CD4-positive, CD25-positive, alpha-beta regulatory T cell (primary cell): ENCODE measurements around the gene RMI1. TPM values are rescaled to one million over a fixed set of nuclear protein-coding genes. Genes with fewer than 3 reads are reported as not detected.

Source experiments
- ATAC-seq, 2 donors: fragments of 150-1000 bp; cut with Tn5 transposase; one replicate each; pipeline ENCODE4 v1.10.0; 2021; ENCODE audit warnings: low read depth in 2 of 2, moderate number of reproducible peaks in 2 of 2, moderate library complexity in 1 of 2
- DNase-seq, 3 donors: peaks; one replicate each; pipeline versions ENCODE4 v3.0.0 to v3.0.0-alpha.2; 2012 to 2022; ENCODE audit warnings: mixed read lengths in 1 of 3
- H3K27ac ChIP-seq: one replicate; pipeline ENCODE4 v1.7.0; 2013; ENCODE audit warnings: mild to moderate bottlenecking, low read length; ENCODE audit not compliant: insufficient read depth, poor library complexity, severe bottlenecking
- H3K27me3 ChIP-seq: one replicate; pipeline ENCODE4 v1.7.0; 2013; ENCODE audit warnings: low read length; ENCODE audit not compliant: control insufficient read depth, insufficient read depth
- H3K36me3 ChIP-seq: one replicate; pipeline ENCODE4 v1.7.0; 2013; ENCODE audit warnings: mild to moderate bottlenecking, low read length, moderate library complexity; ENCODE audit not compliant: control insufficient read depth, insufficient read depth
- H3K4me1 ChIP-seq: 2 replicates; pipeline ENCODE4 v1.7.0; 2013; ENCODE audit warnings: mild to moderate bottlenecking, low read length; ENCODE audit not compliant: insufficient read depth, control insufficient read depth, poor library complexity, severe bottlenecking
- H3K4me3 ChIP-seq: one replicate; pipeline ENCODE4 v1.7.0; 2013; ENCODE audit warnings: low read depth, mild to moderate bottlenecking, low read length, moderate library complexity
- H3K9me3 ChIP-seq, 2 experiments: 1 replicate in 1 of 2; 2 replicates in 1 of 2; pipeline ENCODE4 v1.7.0; 2013; ENCODE audit warnings: low read length in 2 of 2, mild to moderate bottlenecking in 1 of 2, moderate library complexity in 1 of 2; ENCODE audit not compliant: control insufficient read depth in 2 of 2
- H3K27ac Mint-ChIP-seq, 3 donors: one replicate each; pipeline ENCODE4 v1.8.0; 2020 to 2022; ENCODE audit warnings: mild to moderate bottlenecking in 3 of 3, mixed read lengths in 3 of 3, moderate library complexity in 2 of 3
- H3K27me3 Mint-ChIP-seq: one replicate; pipeline ENCODE4 v1.8.0; 2022; ENCODE audit warnings: mild to moderate bottlenecking, mixed read lengths
- H3K36me3 Mint-ChIP-seq: one replicate; pipeline ENCODE4 v1.8.0; 2020; ENCODE audit warnings: mixed read lengths
- H3K4me1 Mint-ChIP-seq, 4 donors: one replicate each; pipeline ENCODE4 v1.8.0; 2020 to 2022; ENCODE audit warnings: mixed read lengths in 4 of 4, mild to moderate bottlenecking in 1 of 4
- H3K4me3 Mint-ChIP-seq, 4 donors: one replicate each; pipeline ENCODE4 v1.8.0; 2020 to 2022; ENCODE audit warnings: mild to moderate bottlenecking in 4 of 4, mixed read lengths in 4 of 4, moderate library complexity in 3 of 4
- H3K9me3 Mint-ChIP-seq, 7 donors: one replicate each; pipeline ENCODE4 v1.8.0; 2020 to 2022; ENCODE audit warnings: mixed read lengths in 7 of 7, mild to moderate bottlenecking in 3 of 7, moderate library complexity in 2 of 7
- polyA plus RNA-seq, 4 donors: library from polyadenylated mRNA; unstranded; fragments of 300-500 nt; fragmentation: Illumina TruSeq; gene quantifications; one replicate each; pipeline ENCODE4 v1.2.3, GENCODE V29; 2021
- total RNA-seq: library from RNA; stranded (reverse); gene quantifications from one replicate; pipeline ENCODE4 v1.2.3, GENCODE V29; 2022

The RMI1 gene
- total and polyA plus RNA-seq, 5 donors from 2014 or later, result 2.8 to 9.8 (median 6.8) TPM

- no peak for ATAC-seq
- Histone ChIP-seq H3K27me3 (no peaks in the 10 kb centered on the region), H3K9me3 (no peaks in the 10 kb centered on the region), H3K36me3 (peaks cover 86% of the 10 kb centered on the region), H3K4me3 (no peak overlapping the region), H3K27ac (no peak overlapping the region), H3K4me1 (peaks cover 8% of the 10 kb centered on the region)
- no peaks in the 10 kb centered on the region for H3K27me3 Mint-ChIP-seq
- H3K4me1 Mint-ChIP-seq, result peaks cover 21 to 47% (median 40%) of the 10 kb centered on the region in 4 donors
- no peaks in the 10 kb centered on the region for H3K9me3 Mint-ChIP-seq
- H3K4me3 Mint-ChIP-seq, result peak overlapping the region in 1 of 4 donors; percentile 12
- DNase-seq, result no peak
- peaks cover 53% of the 10 kb centered on the region for H3K36me3 Mint-ChIP-seq
- peak overlapping the region in 1 of 3 donors; percentile 61 for H3K27ac Mint-ChIP-seq
Measured at GRCh38 chr9:83969602-83970001, 11.0 kb upstream of the RMI1 start.

GRCh38 chr9:83971485-83971884, 9.1 kb upstream of the RMI1 start:
- Histone ChIP-seq H3K27ac (no peak overlapping the region), H3K9me3 (no peaks in the 10 kb centered on the region), H3K36me3 (peaks cover 97% of the 10 kb centered on the region), H3K4me1 (peaks cover 24% of the 10 kb centered on the region), H3K4me3 (no peak overlapping the region), H3K27me3 (no peaks in the 10 kb centered on the region)
- peak overlapping the region in 2 of 4 donors; percentile 53 to 61 for H3K4me3 Mint-ChIP-seq
- peaks cover 0 to 2% (median 0%) of the 10 kb centered on the region in 7 donors for H3K9me3 Mint-ChIP-seq
- peaks cover 70% of the 10 kb centered on the region for H3K36me3 Mint-ChIP-seq
- H3K27me3 Mint-ChIP-seq, result no peaks in the 10 kb centered on the region
- ATAC-seq (no peak), DNase-seq (no peak)
- peak overlapping the region in 1 of 3 donors; percentile 44 for H3K27ac Mint-ChIP-seq
- H3K4me1 Mint-ChIP-seq, result peaks cover 30 to 66% (median 48%) of the 10 kb centered on the region in 4 donors

- DNase-seq, result no peak
Measured at GRCh38 chr9:83972286-83972685, 8.3 kb upstream of the RMI1 start.

GRCh38 chr9:83975300-83975699, 5.3 kb upstream of the RMI1 start:
- peaks cover 76% of the 10 kb centered on the region for H3K36me3 ChIP-seq
- H3K4me1 ChIP-seq, result peaks cover 46% of the 10 kb centered on the region
- no peaks in the 10 kb centered on the region for H3K9me3 ChIP-seq
- Mint-ChIP-seq H3K36me3 (peaks cover 72% of the 10 kb centered on the region), H3K27ac (no peak overlapping the region), H3K4me1 (peaks cover 45 to 75% (median 59%) of the 10 kb centered on the region in 4 donors), H3K27me3 (peaks cover 11% of the 10 kb centered on the region), H3K9me3 (peaks cover 0 to 2% (median 0%) of the 10 kb centered on the region in 7 donors), H3K4me3 (peak overlapping the region in 3 of 4 donors; percentile 73 to 99 (median 88))
- ATAC-seq (no peak), DNase-seq (no peak)
- H3K4me3 ChIP-seq, result no peak overlapping the region
- no peaks in the 10 kb centered on the region for H3K27me3 ChIP-seq
- H3K27ac ChIP-seq, result peak overlapping the region; percentile 36

More at GRCh38 chr9:83972286-83972685, 8.3 kb upstream of the RMI1 start:
- Histone ChIP-seq H3K27ac (no peak overlapping the region), H3K27me3 (no peaks in the 10 kb centered on the region), H3K36me3 (peaks cover 100% of the 10 kb centered on the region), H3K4me3 (no peak overlapping the region), H3K9me3 (no peaks in the 10 kb centered on the region), H3K4me1 (peaks cover 32% of the 10 kb centered on the region)
- Mint-ChIP-seq H3K36me3 (peaks cover 76% of the 10 kb centered on the region), H3K4me1 (peaks cover 35 to 74% (median 52%) of the 10 kb centered on the region in 4 donors), H3K27ac (peak overlapping the region in 1 of 3 donors; percentile 44), H3K4me3 (peak overlapping the region in 3 of 4 donors; percentile 38 to 54 (median 53)), H3K9me3 (peaks cover 0 to 2% (median 0%) of the 10 kb centered on the region in 7 donors), H3K27me3 (no peaks in the 10 kb centered on the region)
- no peak for ATAC-seq

- Histone ChIP-seq H3K27me3 (no peaks in the 10 kb centered on the region), H3K4me3 (peak overlapping the region; percentile 100), H3K9me3 (no peaks in the 10 kb centered on the region), H3K4me1 (peaks cover 48% of the 10 kb centered on the region), H3K36me3 (peaks cover 66% of the 10 kb centered on the region), H3K27ac (peak overlapping the region; percentile 27)
- DNase-seq (no peak), ATAC-seq (no peak)
- peaks cover 0 to 2% (median 0%) of the 10 kb centered on the region in 7 donors for H3K9me3 Mint-ChIP-seq
- H3K27ac Mint-ChIP-seq, result no peak overlapping the region
- peak overlapping the region; percentile 51 to 100 (median 98) for H3K4me3 Mint-ChIP-seq
- peaks cover 62% of the 10 kb centered on the region for H3K36me3 Mint-ChIP-seq
- peaks cover 12% of the 10 kb centered on the region for H3K27me3 Mint-ChIP-seq
- H3K4me1 Mint-ChIP-seq, result peaks cover 36 to 70% (median 56%) of the 10 kb centered on the region in 4 donors
Measured at GRCh38 chr9:83976372-83976771, 4.2 kb upstream of the RMI1 start.

GRCh38 chr9:83977196-83977595, 3.4 kb upstream of the RMI1 start:
- H3K9me3 ChIP-seq, result no peaks in the 10 kb centered on the region
- Mint-ChIP-seq H3K27ac (peak overlapping the region in 2 of 3 donors; percentile 5 to 100), H3K9me3 (peaks cover 0 to 2% (median 0%) of the 10 kb centered on the region in 7 donors), H3K36me3 (peaks cover 55% of the 10 kb centered on the region), H3K4me1 (peaks cover 29 to 70% (median 51%) of the 10 kb centered on the region in 4 donors), H3K27me3 (peaks cover 12% of the 10 kb centered on the region), H3K4me3 (peak overlapping the region; percentile 97 to 100 (median 100))
- H3K27me3 ChIP-seq, result no peaks in the 10 kb centered on the region
- ATAC-seq (no peak), DNase-seq (no peak)
- H3K4me3 ChIP-seq, result peak overlapping the region; percentile 100
- H3K36me3 ChIP-seq, result peaks cover 57% of the 10 kb centered on the region
- H3K27ac ChIP-seq, result peak overlapping the region; percentile 27
- H3K4me1 ChIP-seq, result peaks cover 56% of the 10 kb centered on the region

GRCh38 chr9:83978992-83979811, 1.4 kb upstream of the RMI1 start:
- H3K27me3 Mint-ChIP-seq, result peaks cover 12% of the 10 kb centered on the region
- H3K9me3 Mint-ChIP-seq, result peaks cover 0 to 2% (median 0%) of the 10 kb centered on the region in 7 donors
- no peaks in the 10 kb centered on the region for H3K9me3 ChIP-seq
- H3K36me3 ChIP-seq, result peaks cover 37% of the 10 kb centered on the region
- H3K36me3 Mint-ChIP-seq, result peaks cover 43% of the 10 kb centered on the region
- ATAC-seq (peak; percentile 49 to 50), DNase-seq (peak; percentile 83 to 94 (median 88))
- H3K4me1 ChIP-seq, result peaks cover 53% of the 10 kb centered on the region
- peaks cover 34 to 63% (median 50%) of the 10 kb centered on the region in 4 donors for H3K4me1 Mint-ChIP-seq
- no peaks in the 10 kb centered on the region for H3K27me3 ChIP-seq
- peak overlapping the region; percentile 97 to 100 (median 100) for H3K4me3 Mint-ChIP-seq
- peak overlapping the region; percentile 99 for H3K27ac ChIP-seq
- peak overlapping the region; percentile 100 for H3K4me3 ChIP-seq
- H3K27ac Mint-ChIP-seq, result peak overlapping the region; percentile 98 to 100 (median 100)
